HepG2 (cell line): Measurements from ENCODE around the gene ZFR2. TPM values are rescaled to one million over a fixed set of nuclear protein-coding genes. Genes with fewer than 3 reads are reported as not detected.

Experiments
- ATAC-seq: fragments of 200-7000 bp; cut with Tn5 transposase; 3 replicates; pipeline ENCODE4 v1.9.1; 2020; ENCODE audit warnings: mild to moderate bottlenecking, moderate library complexity
- BruUV-seq: library from RNA; stranded (reverse); fragments of 400-500 nt; replicated peaks from 2 replicates; lab custom pipeline; 2021; lab: Mats Ljungman, UMichigan
- CTCF ChIA-PET: fragments of 300-600 bp; formaldehyde crosslinking; extraction: SDS; loops from one replicate; lab custom pipeline; 2021; ENCODE audit warnings: low total read pairs, inconsistent platforms, low intra/inter-chr PET ratio; lab: Yijun Ruan, JAX
- POLR2A ChIA-PET: fragments of 350-600 bp; sonication (Branson Sonifier 250); formaldehyde crosslinking; loops from one replicate; lab custom pipeline; 2020; ENCODE audit warnings: antibody characterized with exemption, inconsistent platforms; lab: Yijun Ruan, JAX
- DNase-seq: peaks from one replicate; pipeline ENCODE4 v3.0.0-alpha.2; 2015; ENCODE audit warnings: low spot score
- FAIRE-seq: peaks from 3 replicates; lab custom pipeline; 2011; peaks lifted over from hg19 to GRCh38; lab: Jason Lieb, UNC
- H2AFZ ChIP-seq: one replicate; pipeline ENCODE4 v1.6.1; 2011; ENCODE audit warnings: low read length, inconsistent platforms
- H3K27ac ChIP-seq: fragments of 300-600 bp; 3 replicates; pipeline ENCODE4 v1.8.0; 2011; ENCODE audit warnings: mixed run types, mild to moderate bottlenecking, mixed read lengths, low read length, inconsistent platforms; ENCODE audit not compliant: insufficient read depth; ENCODE audit errors: extremely low read length
- H3K27me3 ChIP-seq, 2 experiments: fragments of 200-600 bp in 1 of 2; 2 replicates in 1 of 2; 3 replicates in 1 of 2; pipeline versions ENCODE4 v1.6.0 to v1.8.0; 2011; ENCODE audit warnings: low read length in 2 of 2, mild to moderate bottlenecking in 2 of 2, moderate library complexity in 2 of 2, inconsistent platforms in 1 of 2; ENCODE audit not compliant: insufficient read depth in 2 of 2, control insufficient read depth in 1 of 2
- H3K36me3 ChIP-seq, 2 experiments: fragments of 200-600 bp in 1 of 2; replicated peaks in 1 of 2; 2 replicates in 1 of 2; 3 replicates in 1 of 2; pipeline versions ENCODE4 v1.5.1 to v1.8.0; 2011; ENCODE audit warnings: low read length in 2 of 2, inconsistent platforms in 1 of 2; ENCODE audit not compliant: insufficient read depth in 2 of 2, control insufficient read depth in 1 of 2
- H3K4me1 ChIP-seq: 2 replicates; pipeline ENCODE4 v1.5.1; 2012; ENCODE audit warnings: low read length, inconsistent platforms; ENCODE audit not compliant: insufficient read depth
- H3K4me2 ChIP-seq: 2 replicates; pipeline ENCODE4 v1.6.0; 2011; ENCODE audit warnings: low read depth, low read length, inconsistent platforms
- H3K4me3 ChIP-seq, 3 experiments: fragments of 200-600 bp in 1 of 3; sonication (generic), shearing (Covaris generic) in 1 of 3; replicated peaks in 1 of 3; 2 replicates each; pipeline ENCODE4 v1.5.1; 2011 to 2016; ENCODE audit warnings: low read length in 3 of 3, inconsistent platforms in 2 of 3, low read depth in 2 of 3, mild to moderate bottlenecking in 2 of 3, control low read depth in 1 of 3, mixed read lengths in 1 of 3; ENCODE audit not compliant: insufficient read depth in 1 of 3
- H3K79me2 ChIP-seq: one replicate; pipeline ENCODE4 v1.6.1; 2011; ENCODE audit warnings: low read length, inconsistent platforms; ENCODE audit not compliant: insufficient read depth
- H3K9ac ChIP-seq: 2 replicates; pipeline ENCODE4 v1.6.0; 2011; ENCODE audit warnings: mild to moderate bottlenecking, low read depth, low read length, inconsistent platforms; ENCODE audit not compliant: insufficient read depth
- H3K9me3 ChIP-seq: 2 replicates; pipeline ENCODE4 v1.5.1; 2012; ENCODE audit warnings: mild to moderate bottlenecking, low read length
- H4K20me1 ChIP-seq: 2 replicates; pipeline ENCODE4 v1.6.0; 2011; ENCODE audit warnings: inconsistent platforms, mild to moderate bottlenecking, low read length, moderate library complexity; ENCODE audit not compliant: insufficient read depth
- FOSL2 ChIP-seq: sonication (generic); formaldehyde crosslinking; IDR thresholded peaks from 2 replicates; pipeline ENCODE4 v1.4.0; 2020; ENCODE audit warnings: missing genetic modification reagents
- MED13 ChIP-seq: sonication (generic); formaldehyde crosslinking; IDR thresholded peaks from 2 replicates; pipeline ENCODE4 v1.5.0; 2020; ENCODE audit warnings: missing genetic modification reagents
- MNT ChIP-seq: fragments of 450-650 bp; IDR thresholded peaks from 2 replicates; pipeline ENCODE4 v1.6.1; 2016
- REXO4 ChIP-seq: sonication (generic); formaldehyde crosslinking; IDR thresholded peaks from 2 replicates; pipeline ENCODE4 v1.8.0; 2022; ENCODE audit warnings: missing genetic modification reagents, mild to moderate bottlenecking, borderline replicate concordance
- SIN3A ChIP-seq: IDR thresholded peaks from 2 replicates; pipeline ENCODE4 v1.6.1; 2011; ENCODE audit warnings: low read depth, mild to moderate bottlenecking, control low read depth, low read length, borderline replicate concordance
- ZBTB14 ChIP-seq: sonication (generic); formaldehyde crosslinking; IDR thresholded peaks from 2 replicates; pipeline ENCODE4 v1.4.0; 2020; ENCODE audit warnings: missing genetic modification reagents
- ZNF343 ChIP-seq: sonication (generic); formaldehyde crosslinking; IDR thresholded peaks from 2 replicates; pipeline ENCODE4 v1.4.0; 2020; ENCODE audit warnings: mild to moderate bottlenecking, missing genetic modification reagents
- ZNF672 ChIP-seq: sonication (generic); formaldehyde crosslinking; IDR thresholded peaks from 2 replicates; pipeline ENCODE4 v1.8.1; 2022; ENCODE audit warnings: missing genetic modification reagents
- WGBS: methylation state at CpG from one replicate; pipeline ENCODE4 v1.1.6; 2017; ENCODE audit warnings: low lambda C conversion rate; 5-methylcytosine and 5-hydroxymethylcytosine counted together
- in situ Hi-C: cut with HindIII; loops from 2 replicates; pipeline ENCODE4 v1.10.0; 2017; ENCODE audit warnings: low pct_unique_long_range_greater_than_20kb; ENCODE audit not compliant: extremely low pct_ligation_motif_present
- intact Hi-C: fragments of 100-400 bp; cut with micrococcal nuclease; formaldehyde crosslinking; loops from one replicate; pipeline ENCODE4 v1.10.0; 2022; ENCODE audit not compliant: unreplicated experiment
- polyA plus RNA-seq, 8 experiments: library from polyadenylated mRNA; depleted of rRNA in 3 of 8; stranded (reverse) in 7 of 8; unstranded in 1 of 8; fragments of >200 nt; fragmentation: Illumina TruSeq in 4 of 8; extraction: Trizol in 4 of 8; gene quantifications; 2 replicates each; pipeline versions ENCODE4 v1.2.1 to v1.2.3, GENCODE V29; 2011 to 2016; ENCODE audit warnings: low read depth in 4 of 8, missing spikeins in 1 of 8, mixed read lengths in 1 of 8; ENCODE audit not compliant: insufficient read depth in 1 of 8
- total RNA-seq, 5 experiments: library from RNA; depleted of rRNA; stranded (reverse); fragments of >200 nt; fragmentation: Illumina TruSeq; extraction: Trizol; gene quantifications; 2 replicates each; pipeline ENCODE4 v1.2.3, GENCODE V29; 2016; ENCODE audit warnings: low read depth in 1 of 5

ZFR2 gene
- total and polyA plus RNA-seq, 2 of the 13 experiments (the other 11 are each of a cell fraction or from before 2014, with no cell fraction given): 0.37 to 0.69 TPM

GRCh38 chr19:3830621-3831589 lies 37.9 kb downstream of the ZFR2 start:
- in situ Hi-C loops: no loop called here
- Histone ChIP-seq H3K4me2 (no peak overlapping the region), H2AFZ (no peak overlapping the region), H3K9ac (no peak overlapping the region), H3K79me2 (no peaks in the 10 kb centered on the region), H3K4me1 (no peaks in the 10 kb centered on the region), H3K9me3 (no peaks in the 10 kb centered on the region), H3K27me3 (peaks cover 3 to 25% of the 10 kb centered on the region in 2 experiments; a peak in 4 of 5 replicates), H4K20me1 (no peaks in the 10 kb centered on the region), H3K27ac (no peak overlapping the region), H3K4me3 (no peak overlapping the region), H3K36me3 (no peaks in the 10 kb centered on the region)
- TF ChIP-seq SIN3A (no peak), MNT (peak; percentile 71)
- 48% methylated on average over 43 of the region's 45 CpGs for WGBS
- no TSS peak for BruUV-seq
- POLR2A ChIA-PET: no interaction called here
- no peak for ATAC-seq
- CTCF ChIA-PET: no interaction called here
- intact Hi-C loops: no loop called here
- no peak for DNase-seq
- FAIRE-seq: no peak

GRCh38 chr19:3827306-3827705 lies 41.5 kb downstream of the ZFR2 start:
- 84% methylated on average over 6 of the region's 26 CpGs for WGBS
- H2AFZ ChIP-seq: no peak overlapping the region
- peaks cover 11 to 52% of the 10 kb centered on the region in 2 experiments; a peak in 4 of 5 replicates for H3K27me3 ChIP-seq
- no peak for TF ChIP-seq REXO4 (CRISPR knock-in tag)
- no peak for TF ChIP-seq ZBTB14
- no peak for TF ChIP-seq ZNF343 (CRISPR knock-in tag)
- TF ChIP-seq ZNF672: no peak
- no peak for TF ChIP-seq FOSL2 (CRISPR knock-in tag)
- TF ChIP-seq MED13 (CRISPR knock-in tag): no peak
- no TSS peak for BruUV-seq
- H3K9ac ChIP-seq: no peak overlapping the region
- H3K27ac ChIP-seq: no peak overlapping the region
- no peaks in the 10 kb centered on the region for H4K20me1 ChIP-seq
- POLR2A ChIA-PET: no interaction called here
- H3K4me2 ChIP-seq: no peak overlapping the region
- H3K9me3 ChIP-seq: no peaks in the 10 kb centered on the region
- CTCF ChIA-PET: no interaction called here
- no peaks in the 10 kb centered on the region for H3K36me3 ChIP-seq
- DNase-seq: no peak
- ATAC-seq: no peak
- no peak overlapping the region for H3K4me3 ChIP-seq
- intact Hi-C loops: no loop called here
- no peak for FAIRE-seq
- in situ Hi-C loops: no loop called here
- no peaks in the 10 kb centered on the region for H3K79me2 ChIP-seq
- H3K4me1 ChIP-seq: no peaks in the 10 kb centered on the region
